GM18499 (cell line): ENCODE measurements around the gene PFDN6.
A peak's percentile ranks its signal among the peaks of the same experiment; 100 is the strongest.

ENCODE experiments used
- ATAC-seq: cut with Tn5 transposase; IDR thresholded peaks from one replicate; pipeline ENCODE4 v1.9.1; 2021; ENCODE audit warnings: moderate number of reproducible peaks; ENCODE audit not compliant: insufficient read depth, unreplicated experiment

PFDN6 gene

DNA sequence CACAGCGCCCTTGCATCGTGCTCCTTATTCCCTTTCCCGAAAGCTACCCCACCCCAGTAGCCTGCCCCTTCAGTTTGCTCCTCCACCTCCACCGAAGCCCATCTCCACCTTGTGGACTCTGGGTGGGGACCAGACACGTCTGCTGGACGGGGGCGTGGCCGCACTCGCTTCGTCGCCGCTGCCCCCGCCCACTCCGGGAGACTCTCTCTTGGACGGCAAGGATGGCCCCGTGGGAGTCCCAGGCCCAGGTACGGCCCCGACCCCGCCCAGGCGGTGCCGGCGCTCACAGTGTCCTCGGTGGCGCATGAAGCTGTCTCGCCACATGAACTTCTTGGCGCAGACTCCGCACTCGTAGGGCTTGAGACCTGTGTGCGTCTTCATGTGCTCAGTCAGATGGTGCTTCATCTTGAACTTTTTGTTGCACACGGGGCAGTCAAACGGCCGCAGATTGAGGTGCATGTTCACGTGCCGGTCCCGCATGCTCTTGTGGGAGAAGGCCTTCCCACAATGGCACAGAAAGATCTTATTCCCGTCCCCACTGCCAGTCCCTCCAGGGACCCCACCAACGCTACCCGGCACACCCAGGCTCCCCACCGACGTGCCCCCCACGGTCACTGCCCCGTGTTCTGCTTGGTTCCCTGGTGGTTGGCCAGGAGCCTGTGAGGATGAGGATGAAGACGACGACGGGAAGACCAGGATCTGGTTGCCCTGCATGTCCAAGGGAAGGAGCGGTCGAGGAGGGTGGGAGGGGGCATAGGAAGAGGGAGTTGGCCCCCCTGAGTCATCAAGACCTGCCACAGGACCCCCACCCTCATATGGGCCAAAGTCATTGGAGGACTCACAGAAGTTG is 25.8 kb downstream of the PFDN6 start:
- ATAC-seq = no peak

- ATAC-seq = no peak
These were observed 26.6 kb downstream of the PFDN6 start for GRCh38 chr6:33315793-33316602.

- no peak for ATAC-seq
These were observed 27.4 kb downstream of the PFDN6 start for GRCh38 chr6:33316603-33317418.

GRCh38 chr6:33317419-33317668 is 27.9 kb downstream of the PFDN6 start:
- no peak for ATAC-seq

GRCh38 chr6:33317669-33318425 is 28.4 kb downstream of the PFDN6 start, which contains the start of gene ZBTB22:
TSS of gene ZBTB22 (minus strand) at chr6:33317744. CDS start at chr6:33316916, 828 bp downstream.
- ATAC-seq = peak; percentile 35

GRCh38 chr6:33318426-33319073 is 29.1 kb downstream of the PFDN6 start:
- ATAC-seq = no peak

GRCh38 chr6:33319939-33320314 is 30.5 kb downstream of the PFDN6 start:
- ATAC-seq = no peak

DNA sequence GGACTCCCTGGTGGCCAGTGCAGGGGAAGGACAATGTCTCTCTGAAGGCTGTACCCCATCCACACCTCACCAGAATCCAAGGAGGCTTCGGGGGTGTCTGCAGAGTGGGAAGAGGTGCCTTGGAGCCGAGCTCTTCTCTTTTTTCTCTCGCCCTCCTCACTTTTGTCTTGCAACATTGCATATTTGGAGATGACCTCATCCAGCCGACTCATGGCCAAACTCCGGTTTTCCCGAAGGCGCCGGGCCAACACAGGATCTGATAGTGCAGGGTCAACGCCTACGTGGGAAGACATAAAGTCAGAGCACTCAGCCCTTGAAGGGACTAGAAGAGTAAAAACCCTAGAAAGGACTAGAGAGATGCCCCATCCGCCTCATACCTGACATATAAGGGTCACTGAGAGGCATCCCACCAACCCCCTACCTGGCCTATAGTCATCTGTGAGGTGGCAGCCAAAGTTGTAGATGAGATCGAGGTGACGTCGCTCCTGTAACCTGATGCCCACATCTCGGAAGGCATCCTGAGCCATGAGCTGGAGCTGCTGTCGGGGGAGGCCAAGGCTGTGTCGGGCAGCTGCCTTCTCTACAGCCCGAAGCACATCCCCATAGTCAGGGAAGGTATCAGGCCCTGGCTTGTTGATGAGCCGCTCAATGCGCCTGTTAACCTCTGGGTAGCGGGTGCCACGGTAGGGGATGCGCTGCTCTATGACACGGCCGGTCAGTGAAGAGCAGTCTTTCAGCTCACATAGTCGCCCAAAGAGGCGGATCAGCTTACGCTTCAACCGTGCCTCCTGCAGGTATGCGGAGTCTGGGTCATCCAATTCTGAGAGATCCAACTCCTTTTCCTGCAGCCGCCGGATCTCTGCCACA is 31.1 kb downstream of the PFDN6 start:
- no peak for ATAC-seq

GRCh38 chr6:33321227-33321626 is 31.8 kb downstream of the PFDN6 start:
- no peak for ATAC-seq

GRCh38 chr6:33323623-33323948 is 34.2 kb downstream of the PFDN6 start:
- ATAC-seq = no peak

- no peak for ATAC-seq
These were observed 34.7 kb downstream of the PFDN6 start for GRCh38 chr6:33324125-33324524.

GRCh38 chr6:33329058-33329457 is 39.7 kb downstream of the PFDN6 start:
- no peak for ATAC-seq

- ATAC-seq = no peak
These were observed 41.3 kb downstream of the PFDN6 start for GRCh38 chr6:33330736-33331135.

- ATAC-seq = no peak
These were observed 44.3 kb downstream of the PFDN6 start for GRCh38 chr6:33333666-33334065.

GRCh38 chr6:33335916-33336315 is 46.5 kb downstream of the PFDN6 start:
- no peak for ATAC-seq

GRCh38 chr6:33336495-33336894 is 47.1 kb downstream of the PFDN6 start:
- no peak for ATAC-seq

DNA sequence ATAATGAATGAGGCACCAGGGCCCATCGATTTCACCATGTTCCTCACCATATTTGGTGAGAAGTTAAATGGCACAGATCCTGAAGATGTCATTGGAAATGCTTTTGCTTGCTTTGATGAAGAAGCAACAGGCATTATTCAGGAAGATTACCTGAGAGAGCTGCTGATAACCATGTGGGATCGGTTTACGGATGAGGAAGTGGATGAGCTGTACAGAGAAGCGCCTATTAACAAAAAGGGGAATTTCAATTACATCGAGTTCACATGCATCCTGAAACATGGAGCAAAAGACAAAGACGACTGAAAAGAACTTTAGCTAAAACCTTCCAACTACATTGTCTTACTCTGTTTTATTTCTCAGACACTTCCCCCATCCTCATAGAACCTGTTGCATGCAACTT is 49.8 kb downstream of the PFDN6 start:
- no peak for ATAC-seq
